Bronchial epithelial cell (primary cell): ENCODE measurements around the gene ASIC4. TPM values are rescaled to one million over a fixed set of nuclear protein-coding genes. Genes with fewer than 3 reads are reported as not detected.

Source experiments
- DNase-seq: peaks from one replicate; pipeline ENCODE4 v3.0.0-alpha.2; 2010; ENCODE audit warnings: low read depth
- FAIRE-seq: peaks from 2 replicates; lab custom pipeline; 2011; peaks lifted over from hg19 to GRCh38; lab: Jason Lieb, UNC
- H3K27me3 ChIP-seq: 2 replicates; pipeline ENCODE4 v1.5.1; 2011; ENCODE audit warnings: low read length; ENCODE audit not compliant: control insufficient read depth, insufficient read depth
- H3K36me3 ChIP-seq: 2 replicates; pipeline ENCODE4 v1.5.1; 2011; ENCODE audit warnings: low read length; ENCODE audit not compliant: control insufficient read depth, insufficient read depth
- H3K4me3 ChIP-seq: 2 replicates; pipeline ENCODE4 v1.5.1; 2011; ENCODE audit warnings: mild to moderate bottlenecking, low read depth, low read length, control low read depth
- total RNA-seq: library from RNA; depleted of rRNA; stranded (reverse); fragments of >200 nt; gene quantifications from 2 replicates; pipeline ENCODE4 v1.2.1, GENCODE V29; 2014
- TF ChIP-seq, protein P1 (sequence below): IDR thresholded peaks from 2 replicates; pipeline ENCODE4 v1.5.1; 2011; ENCODE audit warnings: mild to moderate bottlenecking, moderate library complexity, low read length, control low read depth, inconsistent platforms; ENCODE audit not compliant: insufficient read depth, severe bottlenecking

Gene ASIC4
- total RNA-seq, 1 donor from 2014 or later = 0.53 TPM

DNA sequence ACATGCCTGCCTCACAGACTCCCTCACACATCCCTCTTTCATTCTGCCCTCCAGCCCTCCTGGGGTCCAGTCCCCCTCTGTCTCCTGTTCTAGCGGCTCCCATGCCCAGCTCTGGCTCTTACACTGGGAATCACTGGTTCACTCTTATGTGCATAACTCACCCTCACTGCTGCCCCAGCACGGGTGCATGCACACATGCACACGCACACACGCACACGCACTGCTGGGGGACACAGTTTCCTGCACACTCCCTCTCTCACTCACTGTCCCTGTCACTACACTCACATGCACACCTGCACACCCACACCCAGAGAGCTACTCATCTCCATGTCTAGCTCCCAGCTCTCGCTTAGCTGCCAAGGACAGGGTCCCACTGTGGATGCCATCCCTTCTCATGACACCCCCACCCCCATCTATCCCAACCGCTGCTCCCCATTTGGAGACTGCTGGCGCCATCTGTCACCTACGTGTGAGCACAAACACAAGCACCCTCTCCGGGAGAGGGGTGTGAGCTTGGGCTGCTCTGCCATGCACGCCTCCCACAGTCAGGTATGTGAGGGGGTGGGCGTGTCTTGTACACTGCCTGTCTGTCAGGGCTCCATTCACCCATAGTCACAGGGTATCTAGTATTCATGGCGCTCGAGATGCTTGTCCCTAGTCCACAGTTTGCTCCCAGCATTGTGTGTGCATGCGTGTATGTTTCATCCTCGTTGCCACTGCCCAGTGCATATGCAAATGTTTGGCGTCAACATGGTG, 1.8 kb downstream of the ASIC4 start:
- no peak overlapping the region for H3K4me3 ChIP-seq
- DNase-seq (no peak), FAIRE-seq (no peak)
- H3K36me3 ChIP-seq = no peaks in the 10 kb centered on the region
- TF ChIP-seq, protein P1, sequence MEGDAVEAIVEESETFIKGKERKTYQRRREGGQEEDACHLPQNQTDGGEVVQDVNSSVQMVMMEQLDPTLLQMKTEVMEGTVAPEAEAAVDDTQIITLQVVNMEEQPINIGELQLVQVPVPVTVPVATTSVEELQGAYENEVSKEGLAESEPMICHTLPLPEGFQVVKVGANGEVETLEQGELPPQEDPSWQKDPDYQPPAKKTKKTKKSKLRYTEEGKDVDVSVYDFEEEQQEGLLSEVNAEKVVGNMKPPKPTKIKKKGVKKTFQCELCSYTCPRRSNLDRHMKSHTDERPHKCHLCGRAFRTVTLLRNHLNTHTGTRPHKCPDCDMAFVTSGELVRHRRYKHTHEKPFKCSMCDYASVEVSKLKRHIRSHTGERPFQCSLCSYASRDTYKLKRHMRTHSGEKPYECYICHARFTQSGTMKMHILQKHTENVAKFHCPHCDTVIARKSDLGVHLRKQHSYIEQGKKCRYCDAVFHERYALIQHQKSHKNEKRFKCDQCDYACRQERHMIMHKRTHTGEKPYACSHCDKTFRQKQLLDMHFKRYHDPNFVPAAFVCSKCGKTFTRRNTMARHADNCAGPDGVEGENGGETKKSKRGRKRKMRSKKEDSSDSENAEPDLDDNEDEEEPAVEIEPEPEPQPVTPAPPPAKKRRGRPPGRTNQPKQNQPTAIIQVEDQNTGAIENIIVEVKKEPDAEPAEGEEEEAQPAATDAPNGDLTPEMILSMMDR = no peak
- H3K27me3 ChIP-seq = peaks cover 60% of the 10 kb centered on the region

DNA sequence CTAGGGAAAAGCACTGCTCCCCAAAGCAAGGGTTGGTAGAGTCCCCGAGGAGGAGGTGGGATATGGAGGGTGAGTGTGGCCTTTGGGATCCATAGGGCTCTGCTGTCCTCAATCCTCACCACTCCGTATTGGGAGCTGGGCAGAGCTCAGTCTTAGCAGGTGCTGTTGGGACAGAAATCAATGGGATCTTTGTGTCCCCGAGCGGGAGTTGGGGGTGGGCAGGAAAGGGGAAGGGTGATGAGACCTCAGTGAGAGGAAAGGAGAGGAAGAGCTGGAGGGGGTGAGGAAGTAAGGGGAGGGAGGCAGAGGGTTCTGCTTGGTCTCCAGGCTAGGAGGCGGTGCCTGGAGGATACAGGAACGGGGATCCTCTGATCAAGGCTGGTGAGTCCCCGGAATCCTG, 2.6 kb downstream of the ASIC4 start:
- TF ChIP-seq, protein P1 = no peak
- FAIRE-seq (no peak), DNase-seq (no peak)
- H3K27me3 ChIP-seq = peaks cover 57% of the 10 kb centered on the region
- H3K36me3 ChIP-seq = no peaks in the 10 kb centered on the region
- H3K4me3 ChIP-seq = no peak overlapping the region

DNA sequence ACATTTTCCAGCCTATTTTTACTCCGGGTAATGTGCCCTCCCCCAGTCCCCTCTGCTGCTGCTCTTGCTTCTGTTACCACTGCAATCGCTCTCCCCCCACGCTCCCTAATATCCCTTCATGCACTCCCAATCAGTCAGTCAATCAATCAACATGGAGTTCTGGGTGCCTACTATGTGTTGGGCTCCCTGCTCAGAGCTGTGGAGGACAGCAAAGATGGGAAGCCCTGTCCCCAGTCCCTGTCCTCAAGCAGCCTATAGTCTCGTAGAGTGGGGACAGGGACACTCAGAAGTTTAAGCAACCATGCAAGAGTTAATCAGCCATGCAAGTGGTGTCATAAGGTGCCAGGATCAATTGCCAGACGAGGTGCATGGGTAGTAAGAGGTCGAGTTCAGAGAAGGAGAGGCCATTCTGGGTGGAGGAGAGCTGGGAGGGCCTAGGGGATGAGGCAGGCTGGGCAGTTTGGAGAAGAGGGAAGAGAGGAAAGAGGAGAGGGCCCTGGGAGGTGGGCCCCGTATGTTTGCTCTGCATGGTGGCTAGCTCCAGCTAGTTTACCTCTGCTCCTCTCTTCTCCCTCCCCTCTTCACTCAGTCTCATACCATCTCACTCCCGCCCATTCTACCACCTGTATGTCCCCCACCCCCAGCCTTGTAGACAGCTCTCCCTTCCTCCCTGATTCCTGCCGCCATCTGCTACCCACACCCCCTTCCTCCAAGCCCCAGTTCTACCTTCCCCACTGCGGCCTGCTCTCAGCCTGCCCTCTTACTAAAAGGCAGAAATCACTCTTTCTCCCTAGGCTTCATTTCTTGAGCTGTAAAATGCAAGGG, 3.9 kb downstream of the ASIC4 start:
- no peak for DNase-seq
- Histone ChIP-seq H3K27me3 (peaks cover 45% of the 10 kb centered on the region), H3K4me3 (no peak overlapping the region), H3K36me3 (no peaks in the 10 kb centered on the region)
- TF ChIP-seq, protein P1 = no peak
- no peak for FAIRE-seq

DNA sequence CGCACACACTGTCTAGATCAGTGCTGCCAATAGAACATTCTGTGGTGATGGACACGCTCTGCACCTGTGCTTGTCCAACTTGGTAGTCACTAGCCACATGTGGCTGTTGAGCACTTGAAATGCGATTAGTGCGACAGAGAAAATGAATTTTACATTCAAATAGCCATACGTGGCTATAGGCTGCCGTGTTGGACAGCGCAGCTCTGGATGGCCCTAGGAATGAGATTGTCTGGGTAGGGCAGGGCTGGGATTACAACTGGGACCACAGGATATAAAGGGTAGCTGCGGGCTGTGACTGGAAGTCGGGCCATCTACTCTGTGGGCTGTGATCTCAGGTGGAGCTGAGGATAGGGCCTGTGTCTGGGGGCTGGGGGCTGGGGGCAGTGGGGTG, 5.2 kb downstream of the ASIC4 start:
- peaks cover 40% of the 10 kb centered on the region for H3K27me3 ChIP-seq
- no peaks in the 10 kb centered on the region for H3K36me3 ChIP-seq
- TF ChIP-seq, protein P1 = no peak
- no peak overlapping the region for H3K4me3 ChIP-seq
- FAIRE-seq (no peak), DNase-seq (no peak)

DNA sequence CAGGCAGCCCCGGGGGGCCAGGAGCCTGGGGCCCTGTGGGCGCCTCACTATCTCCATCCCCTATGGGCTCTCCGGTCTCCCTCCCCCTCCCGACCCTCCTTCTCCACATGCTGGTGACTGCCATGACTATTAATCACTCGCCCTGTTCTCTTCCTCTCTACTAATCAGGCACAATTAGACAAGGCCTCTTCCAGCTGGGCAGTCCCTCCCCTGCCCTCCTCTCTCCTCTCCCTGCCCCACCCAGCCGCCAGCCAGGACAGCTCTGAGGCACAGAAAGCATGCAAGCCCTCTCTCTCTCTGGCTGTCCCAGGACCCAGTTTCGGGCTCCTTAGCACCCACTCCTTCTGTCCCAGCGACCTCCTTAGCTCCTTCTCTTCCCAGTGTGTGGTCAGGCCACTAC, 5.8 kb downstream of the ASIC4 start:
- TF ChIP-seq, protein P1 = no peak
- FAIRE-seq (no peak), DNase-seq (no peak)
- Histone ChIP-seq H3K27me3 (peaks cover 35% of the 10 kb centered on the region), H3K4me3 (no peak overlapping the region), H3K36me3 (no peaks in the 10 kb centered on the region)
